Fibroblast of villous mesenchyme (primary cell): ENCODE results near the gene PIF1. TPM values are rescaled to one million over a fixed set of nuclear protein-coding genes. Genes with fewer than 3 reads are reported as not detected.
A peak's percentile ranks its signal among the peaks of the same experiment; 100 is the strongest.

ENCODE experiments used
- DNase-seq: peaks from one replicate; pipeline ENCODE4 v3.0.0-alpha.2; 2010; ENCODE audit warnings: low read depth
- H3K4me3 ChIP-seq: 2 replicates; pipeline ENCODE4 v1.5.1; 2011; ENCODE audit warnings: low read depth, mild to moderate bottlenecking, low read length
- CTCF ChIP-seq: IDR thresholded peaks from 2 replicates; pipeline ENCODE4 v1.5.1; 2012; ENCODE audit warnings: low read depth, mild to moderate bottlenecking, low read length; ENCODE audit not compliant: insufficient read depth
- total RNA-seq: library from RNA; depleted of rRNA; stranded (reverse); fragments of >200 nt; gene quantifications from 2 replicates; pipeline ENCODE4 v1.2.3, GENCODE V29; 2012

PIF1 gene
- total RNA-seq, 1 donor, result 11.2 TPM

DNA sequence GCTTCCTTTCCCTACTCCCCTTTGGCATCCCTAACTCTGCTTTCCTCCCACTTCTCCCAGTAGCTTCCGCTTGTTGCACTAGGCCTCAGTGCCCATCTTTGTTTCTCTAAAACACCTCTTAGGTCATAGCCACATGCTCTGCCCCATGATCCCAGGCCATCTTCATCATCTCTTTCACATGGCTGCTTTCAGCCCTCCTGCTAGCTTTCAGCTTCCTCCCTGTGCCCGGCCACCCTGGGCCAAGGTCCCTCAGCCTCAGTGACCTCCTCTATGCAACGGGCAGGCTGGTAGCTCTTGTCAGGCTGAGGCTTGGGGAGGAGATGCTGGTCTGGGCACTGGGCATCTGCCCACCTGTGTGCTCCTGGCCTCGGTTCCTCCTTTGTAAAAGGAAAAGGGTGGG lies 18.5 kb upstream of the PIF1 start:
- TF ChIP-seq CTCF, result no peak
- H3K4me3 ChIP-seq, result peak overlapping the region; percentile 98
- DNase-seq, result no peak

GRCh38 chr15:64842986-64843561 lies 17.6 kb upstream of the PIF1 start:
- TF ChIP-seq CTCF, result no peak
- peak; percentile 79 for DNase-seq
- H3K4me3 ChIP-seq, result peak overlapping the region; percentile 98

- peak; percentile 42 for DNase-seq
- TF ChIP-seq CTCF, result no peak
- H3K4me3 ChIP-seq, result peak overlapping the region; percentile 98
These were observed 16.9 kb upstream of the PIF1 start for GRCh38 chr15:64842096-64842939.

- peak; percentile 10 for TF ChIP-seq CTCF
These were observed 16.1 kb upstream of the PIF1 start, which contains the start of gene PLEKHO2 for GRCh38 chr15:64841344-64842095. Gene PLEKHO2, plus strand, starts transcription at chr15:64841915. Its CDS starts 102 bp downstream, at chr15:64842017.

GRCh38 chr15:64841060-64841343 lies 15.6 kb upstream of the PIF1 start:
- DNase-seq, result no peak
- H3K4me3 ChIP-seq, result peak overlapping the region; percentile 67
- TF ChIP-seq CTCF, result no peak

More at GRCh38 chr15:64841344-64842095, 16.1 kb upstream of the PIF1 start, which contains the start of gene PLEKHO2:
- H3K4me3 ChIP-seq, result peak within 1 kb of the TSS; percentile 98
- DNase-seq, result peak; percentile 97

- no peak overlapping the region for H3K4me3 ChIP-seq
- DNase-seq, result no peak
- no peak for TF ChIP-seq CTCF
These were observed 12.1 kb upstream of the PIF1 start for GRCh38 chr15:64837502-64837901.
